Endothelial cell (in vitro differentiated cells): ENCODE results near the gene DVL1. TPM values are rescaled to one million over a fixed set of nuclear protein-coding genes. Genes with fewer than 3 reads are reported as not detected.

Experiments
- DNase-seq: peaks from one replicate; pipeline ENCODE4 v3.0.0; 2021; ENCODE audit warnings: low spot score
- H3K27ac Mint-ChIP-seq: one replicate; pipeline ENCODE4 v1.8.0; 2021; ENCODE audit warnings: mixed read lengths, inconsistent platforms; ENCODE audit not compliant: unreplicated experiment
- H3K27me3 Mint-ChIP-seq: one replicate; pipeline ENCODE4 v1.8.0; 2021; ENCODE audit warnings: mild to moderate bottlenecking, moderate library complexity, mixed read lengths, inconsistent platforms; ENCODE audit not compliant: unreplicated experiment
- H3K36me3 Mint-ChIP-seq: one replicate; pipeline ENCODE4 v1.8.0; 2021; ENCODE audit warnings: mild to moderate bottlenecking, low read depth, mixed read lengths, inconsistent platforms; ENCODE audit not compliant: unreplicated experiment
- H3K4me1 Mint-ChIP-seq: one replicate; pipeline ENCODE4 v1.8.0; 2021; ENCODE audit warnings: mild to moderate bottlenecking, mixed read lengths, inconsistent platforms; ENCODE audit not compliant: unreplicated experiment
- H3K4me3 Mint-ChIP-seq: one replicate; pipeline ENCODE4 v1.8.0; 2021; ENCODE audit warnings: mild to moderate bottlenecking, mixed read lengths, inconsistent platforms; ENCODE audit not compliant: unreplicated experiment
- H3K9me3 Mint-ChIP-seq: one replicate; pipeline ENCODE4 v1.8.0; 2021; ENCODE audit warnings: mixed read lengths, inconsistent platforms; ENCODE audit not compliant: unreplicated experiment
- CTCF ChIP-seq: fragments of 200-600 bp; sonication (generic); IDR thresholded peaks from one replicate; pipeline ENCODE4 v1.5.0; 2021; ENCODE audit warnings: antibody characterized with exemption; ENCODE audit not compliant: unreplicated experiment
- total RNA-seq: library from RNA; stranded (reverse); fragmentation: NEBNext Ultra II Directional; extraction: Animal tissue kit (Norgen Biotek cat#: 25700); gene quantifications from one replicate; pipeline ENCODE4 v1.2.1, GENCODE V29; 2021; ENCODE audit not compliant: unreplicated experiment

Gene DVL1
- total RNA-seq, 1 donor from 2014 or later = 26.7 TPM

GRCh38 chr1:1329304-1330210, 19.7 kb downstream of the DVL1 start:
- Mint-ChIP-seq H3K4me1 (peaks cover 7% of the 10 kb centered on the region), H3K4me3 (peak overlapping the region; percentile 79), H3K27ac (no peak overlapping the region)

GRCh38 chr1:1328254-1328653, 21.0 kb downstream of the DVL1 start:
- peaks cover 19% of the 10 kb centered on the region for H3K27me3 Mint-ChIP-seq
- H3K4me3 Mint-ChIP-seq = no peak overlapping the region
- H3K9me3 Mint-ChIP-seq = no peaks in the 10 kb centered on the region
- DNase-seq = no peak
- peaks cover 12% of the 10 kb centered on the region for H3K4me1 Mint-ChIP-seq
- peaks cover 13% of the 10 kb centered on the region for H3K36me3 Mint-ChIP-seq
- H3K27ac Mint-ChIP-seq = no peak overlapping the region
- TF ChIP-seq CTCF = no peak

More at GRCh38 chr1:1329304-1330210, 19.7 kb downstream of the DVL1 start:
- TF ChIP-seq CTCF = no peak
- H3K27me3 Mint-ChIP-seq = peaks cover 18% of the 10 kb centered on the region
- DNase-seq = no peak
- H3K36me3 Mint-ChIP-seq = peaks cover 8% of the 10 kb centered on the region
- no peaks in the 10 kb centered on the region for H3K9me3 Mint-ChIP-seq

- Mint-ChIP-seq H3K4me1 (peaks cover 12% of the 10 kb centered on the region), H3K4me3 (no peak overlapping the region), H3K36me3 (peaks cover 14% of the 10 kb centered on the region), H3K9me3 (no peaks in the 10 kb centered on the region), H3K27me3 (peaks cover 20% of the 10 kb centered on the region), H3K27ac (no peak overlapping the region)
- no peak for DNase-seq
- no peak for TF ChIP-seq CTCF
These were observed 21.9 kb downstream of the DVL1 start for GRCh38 chr1:1327291-1327690.

GRCh38 chr1:1326075-1326605, 23.1 kb downstream of the DVL1 start:
- no peak for DNase-seq
- H3K9me3 Mint-ChIP-seq = no peaks in the 10 kb centered on the region
- TF ChIP-seq CTCF = no peak
- peaks cover 23% of the 10 kb centered on the region for H3K27me3 Mint-ChIP-seq
- peaks cover 14% of the 10 kb centered on the region for H3K36me3 Mint-ChIP-seq
- no peak overlapping the region for H3K27ac Mint-ChIP-seq
- H3K4me3 Mint-ChIP-seq = peak overlapping the region; percentile 86
- peaks cover 16% of the 10 kb centered on the region for H3K4me1 Mint-ChIP-seq
